ENCODE measurements around the gene SFTPA1.

DNA sequence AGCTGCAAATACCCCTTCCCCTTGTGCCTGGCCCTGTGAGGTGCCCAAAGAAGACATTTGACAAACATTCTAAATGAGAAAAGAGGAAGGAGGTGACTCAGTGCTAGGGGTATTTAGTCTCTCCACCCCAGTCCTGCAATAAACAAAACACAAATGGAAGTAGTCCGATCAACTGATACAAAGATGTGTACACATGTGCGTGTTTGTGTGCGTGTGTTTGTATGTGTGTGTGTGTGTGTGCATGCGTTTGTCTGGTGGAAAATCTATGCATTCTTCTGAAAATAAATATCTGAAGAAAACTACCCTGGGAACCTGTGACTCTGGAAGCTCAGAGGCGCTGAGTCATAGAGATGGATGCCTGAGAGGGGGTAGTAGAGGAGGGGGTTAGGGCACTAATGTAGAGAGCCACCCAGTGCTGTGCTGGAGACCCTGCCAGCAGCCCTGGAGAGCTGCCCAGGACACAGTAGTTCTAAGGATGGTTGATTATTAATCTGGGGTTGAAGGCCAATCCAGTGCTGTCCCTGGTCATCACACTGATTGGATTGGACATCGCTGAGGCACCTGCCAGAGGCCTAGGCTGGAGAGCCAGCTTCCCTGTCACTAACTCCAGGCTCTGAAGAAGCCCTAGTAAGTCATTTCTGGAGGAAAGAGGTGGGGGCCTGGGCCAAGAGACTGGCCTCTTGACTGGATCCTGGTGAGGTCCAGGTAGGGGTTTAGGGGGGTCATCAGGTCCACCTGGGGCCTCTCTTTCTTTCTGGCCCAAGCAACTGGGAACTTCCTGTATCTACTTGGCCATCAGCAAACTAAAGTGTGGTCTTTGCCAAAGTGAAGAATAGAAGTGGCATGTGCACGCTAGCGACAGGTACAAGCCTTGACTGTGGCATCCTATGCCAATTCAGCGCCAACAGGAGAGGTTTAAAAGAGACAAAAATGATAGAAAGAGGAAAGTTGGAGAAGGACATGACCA lies 18.5 kb downstream of the SFTPA1 start:
- TF ChIP-seq EZH2 (IDR thresholded peaks at IDR 0.05; ENCODE audit: insufficient read depth, poor library complexity, severe bottlenecking) (no peak), EZH2phosphoT487 (IDR thresholded peaks at IDR 0.05; ENCODE audit: insufficient read depth, low read depth) (no peak)
